Stimulated activated CD8-positive, alpha-beta memory T cell treated with anti-CD3 and anti-CD28 coated beads, Interleukin-15, amount 100 ng/mL, for 48 hours (primary cell): Measurements from ENCODE around the gene SBNO1.
"Not testable (repeated sequence)": the region's sequence is repeated elsewhere in the genome, so short reads cannot be mapped to it uniquely, and the experiment has no call there.

Experiments
- DNase-seq, 2 donors: peaks; one replicate each; pipeline ENCODE4 v3.0.0-alpha.2; 2020; ENCODE audit warnings: low read depth in 2 of 2

The SBNO1 gene

DNA sequence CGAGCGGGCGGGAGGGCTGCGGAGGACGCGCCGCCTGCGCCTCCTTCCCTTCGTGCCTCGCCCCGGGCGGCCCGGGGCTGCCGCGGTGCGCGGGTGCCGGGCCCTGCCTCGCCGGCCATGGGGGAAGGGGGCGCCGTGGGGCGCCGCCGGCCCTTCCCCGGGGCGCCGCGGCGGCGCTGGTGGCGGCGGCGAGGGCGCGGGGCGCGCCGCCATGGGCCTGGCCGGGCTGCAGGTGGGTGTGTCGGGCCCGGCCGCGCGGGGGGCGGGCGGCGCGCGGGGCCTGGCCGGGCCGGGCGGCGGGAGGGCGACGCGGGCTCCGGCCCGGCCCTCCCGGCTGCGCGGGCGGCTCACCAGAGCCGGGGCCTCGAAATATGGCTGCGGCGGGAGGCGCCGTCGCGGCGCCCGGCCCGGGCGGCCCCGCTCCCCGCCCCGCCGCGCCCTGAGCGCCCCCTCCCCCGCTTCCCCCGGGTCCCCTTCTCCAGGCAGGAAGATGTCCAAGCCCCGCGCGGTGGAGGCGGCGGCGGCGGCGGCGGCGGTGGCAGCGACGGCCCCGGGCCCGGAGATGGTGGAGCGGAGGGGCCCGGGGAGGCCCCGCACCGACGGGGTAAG, 24.4 kb upstream of the SBNO1 start:
- no peak for DNase-seq

DNA sequence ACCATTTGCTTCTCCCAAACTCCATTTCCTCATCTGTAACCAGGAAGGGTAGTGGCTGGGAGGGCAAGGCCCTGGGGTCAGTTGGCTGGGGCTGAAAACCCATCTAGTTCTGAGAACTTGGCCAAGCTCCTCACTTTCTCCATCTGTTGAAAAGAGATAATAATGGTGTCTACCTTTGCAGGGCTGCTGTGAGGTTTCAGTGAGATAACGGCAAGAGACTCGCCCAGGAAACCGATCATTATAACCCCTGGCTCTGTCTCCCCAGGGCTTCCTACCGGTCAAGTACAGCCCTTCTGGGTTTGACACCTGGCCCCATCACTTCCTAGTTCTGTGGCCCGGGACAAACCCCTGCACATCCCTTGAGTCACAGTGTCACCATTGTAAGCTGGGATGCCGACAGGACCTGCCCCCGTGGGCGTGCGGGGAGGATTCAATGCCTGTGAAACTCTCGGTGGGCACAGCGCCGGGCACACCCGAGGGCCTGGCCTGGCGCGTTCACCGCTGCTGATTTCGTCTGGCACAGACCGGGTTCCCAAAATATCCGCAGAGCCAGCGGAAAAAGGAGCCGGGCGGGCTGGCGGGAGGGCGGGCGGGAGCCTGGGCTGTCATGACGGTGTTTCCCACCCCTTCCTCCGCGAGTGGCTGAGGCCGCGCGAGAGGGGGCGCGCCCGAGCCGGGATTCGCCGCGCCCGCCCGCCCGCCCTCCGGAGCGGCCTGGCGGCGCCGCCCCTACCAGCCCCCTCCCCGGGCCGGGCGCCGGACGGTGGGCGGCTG, 23.7 kb upstream of the SBNO1 start:
- peak; percentile 60 to 69 for DNase-seq

DNA sequence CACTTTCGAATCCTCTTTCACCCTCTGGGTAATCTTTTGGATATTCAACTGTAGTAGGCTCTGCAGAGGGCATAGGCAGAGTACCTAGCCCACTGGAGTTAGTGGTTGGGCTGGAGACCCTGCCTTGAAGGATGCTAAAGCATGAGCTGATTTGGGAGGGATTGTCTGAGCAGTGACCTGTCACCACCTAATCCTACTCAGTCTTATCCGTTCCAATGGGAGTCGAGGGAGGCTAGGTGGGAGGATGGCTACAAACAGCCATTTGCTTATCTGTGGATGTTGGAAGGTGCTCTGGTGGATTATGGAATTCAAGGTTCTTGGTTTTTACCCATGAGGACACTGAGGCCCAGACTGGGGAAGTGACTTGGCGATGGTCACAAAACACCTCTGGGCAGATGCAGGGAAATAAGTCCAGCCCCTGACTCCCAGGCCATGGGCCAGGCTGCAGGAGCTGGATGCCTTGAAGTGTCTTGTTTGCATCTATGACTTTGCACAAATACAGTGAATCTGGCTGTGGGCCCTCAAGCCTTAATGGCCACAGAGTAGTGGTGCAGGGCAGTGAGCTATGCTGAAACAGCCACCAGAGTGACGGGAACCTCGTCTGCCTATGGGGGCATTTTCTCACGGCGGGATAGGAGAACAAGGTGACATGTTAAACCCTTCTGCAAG, 23.0 kb upstream of the SBNO1 start:
- DNase-seq: no peak

DNA sequence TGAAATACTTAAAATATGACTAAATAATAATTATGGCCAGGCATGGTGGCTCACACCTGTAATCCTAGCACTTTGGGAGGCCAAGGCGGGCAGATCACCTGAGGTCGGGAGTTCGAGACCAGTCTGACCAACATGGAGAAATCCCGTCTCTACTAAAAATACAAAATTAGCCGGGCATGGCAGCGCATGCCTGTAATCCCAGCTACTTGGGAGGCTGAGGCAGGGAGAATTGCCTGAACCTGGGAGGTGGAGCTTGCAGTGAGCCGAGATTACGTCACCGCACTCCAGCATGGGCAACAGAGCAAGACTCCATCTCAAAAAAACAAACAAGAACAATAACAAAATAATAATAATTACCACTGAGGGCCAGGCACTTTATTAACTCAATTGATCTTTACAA, 20.9 kb upstream of the SBNO1 start:
- DNase-seq: not testable (repeated sequence)

DNA sequence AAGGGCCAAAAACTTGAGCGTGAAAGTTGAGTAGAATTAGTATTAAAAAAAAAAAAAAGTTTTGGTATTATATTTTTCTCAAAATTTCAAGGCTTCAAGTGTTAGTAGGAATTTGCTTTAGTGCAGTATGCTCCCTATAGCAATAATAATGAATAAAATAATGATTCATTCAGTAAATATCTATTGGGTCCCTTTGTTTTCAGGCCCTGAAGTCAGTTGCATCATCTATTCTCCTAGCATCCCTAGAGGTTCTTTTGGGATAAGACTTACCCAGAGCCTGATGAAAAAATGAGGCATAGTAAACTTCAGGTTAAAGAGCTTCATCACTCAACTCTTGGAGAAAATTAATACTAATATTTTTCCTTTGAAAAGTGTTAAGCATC, 20.3 kb upstream of the SBNO1 start:
- DNase-seq: no peak

DNA sequence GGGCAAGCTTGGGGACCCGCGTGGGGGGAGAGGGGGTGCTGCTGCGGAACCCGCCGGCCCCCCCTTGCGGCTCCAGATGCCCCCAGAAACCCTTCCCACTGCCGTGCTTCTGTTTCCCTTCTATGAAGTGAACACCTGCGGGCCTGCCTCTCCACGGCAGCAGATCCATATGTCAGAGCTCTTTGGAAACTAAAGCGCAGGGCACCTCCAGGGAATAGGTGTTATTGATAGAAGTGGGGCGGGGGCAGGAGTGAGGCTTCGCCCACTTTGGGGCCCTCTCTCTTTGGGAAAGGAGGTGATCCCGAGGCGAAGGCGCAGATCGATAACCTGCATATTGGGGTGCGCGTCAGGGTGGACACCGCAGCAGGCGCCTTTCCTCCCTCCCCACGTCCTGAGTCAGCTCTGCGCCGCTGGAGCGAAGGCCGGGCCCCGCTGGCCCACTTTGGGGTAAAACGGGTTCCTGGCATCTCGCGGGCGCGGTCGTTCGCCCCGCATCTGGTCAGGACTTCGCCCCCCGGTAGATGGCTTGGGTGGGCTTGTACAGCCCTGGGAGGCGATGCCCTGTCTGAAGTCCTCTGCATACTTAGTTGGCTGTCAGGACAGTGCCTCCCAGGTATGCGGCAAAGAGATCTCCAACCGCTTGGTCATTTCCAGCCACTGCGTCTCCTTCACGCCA, 19.8 kb upstream of the SBNO1 start:
- no peak for DNase-seq

DNA sequence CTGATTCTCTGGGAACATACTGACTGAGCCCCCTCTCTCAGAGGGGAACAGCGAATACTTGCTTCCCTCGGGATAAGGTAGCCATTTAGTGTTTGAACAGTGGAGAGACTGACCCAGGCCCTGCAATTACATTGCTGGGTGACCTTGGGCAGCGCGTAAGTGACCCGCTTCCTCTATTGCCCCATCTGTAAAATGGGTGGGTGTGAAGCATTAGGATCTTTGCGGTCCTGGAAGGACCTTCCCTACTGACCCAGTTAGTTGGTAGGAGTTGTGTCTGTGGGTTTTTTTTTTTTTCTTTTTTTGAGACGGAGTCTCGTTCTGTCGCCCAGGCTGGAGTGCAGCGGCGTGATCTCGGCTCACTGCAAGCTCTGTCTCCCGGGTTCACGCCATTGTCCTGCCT, 18.0 kb upstream of the SBNO1 start:
- DNase-seq: no peak

DNA sequence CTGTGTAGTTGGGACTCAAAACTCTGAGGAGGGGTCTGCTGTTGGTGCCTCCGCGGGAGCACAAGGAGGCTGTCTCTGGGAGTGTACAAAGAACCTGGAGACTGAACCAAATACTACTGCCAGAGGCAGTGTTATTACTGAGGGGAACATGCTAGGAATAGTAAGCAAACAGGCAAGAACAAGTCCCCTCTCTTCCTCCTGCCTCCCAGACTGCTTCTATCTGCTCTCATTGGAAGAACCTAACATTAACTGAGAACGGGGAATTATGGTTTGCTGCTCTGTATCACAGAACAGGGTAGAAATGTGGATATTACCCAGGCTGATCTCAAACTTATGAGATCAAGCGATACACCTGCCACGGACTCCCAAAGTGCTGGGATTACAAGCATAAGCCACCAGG, 14.7 kb upstream of the SBNO1 start:
- DNase-seq: no peak

DNA sequence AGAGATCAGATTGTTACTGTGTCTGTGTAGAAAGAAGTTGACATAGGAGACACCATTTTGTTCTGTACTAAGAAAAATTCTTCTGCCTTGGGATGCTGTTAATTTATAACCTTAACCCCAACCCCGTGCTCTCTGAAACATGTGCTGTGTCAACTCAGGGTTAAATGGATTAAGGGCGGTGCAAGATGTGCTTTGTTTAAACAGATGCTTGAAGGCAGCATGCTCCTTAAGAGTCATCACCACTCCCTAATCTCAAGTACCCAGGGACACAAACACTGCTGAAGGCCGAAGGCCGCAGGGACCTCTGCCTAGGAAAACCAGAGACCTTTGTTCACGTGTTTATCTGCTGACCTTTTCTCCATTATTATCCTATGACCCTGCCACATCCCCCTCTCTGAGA, 7.8 kb upstream of the SBNO1 start:
- DNase-seq: not testable (repeated sequence)

DNA sequence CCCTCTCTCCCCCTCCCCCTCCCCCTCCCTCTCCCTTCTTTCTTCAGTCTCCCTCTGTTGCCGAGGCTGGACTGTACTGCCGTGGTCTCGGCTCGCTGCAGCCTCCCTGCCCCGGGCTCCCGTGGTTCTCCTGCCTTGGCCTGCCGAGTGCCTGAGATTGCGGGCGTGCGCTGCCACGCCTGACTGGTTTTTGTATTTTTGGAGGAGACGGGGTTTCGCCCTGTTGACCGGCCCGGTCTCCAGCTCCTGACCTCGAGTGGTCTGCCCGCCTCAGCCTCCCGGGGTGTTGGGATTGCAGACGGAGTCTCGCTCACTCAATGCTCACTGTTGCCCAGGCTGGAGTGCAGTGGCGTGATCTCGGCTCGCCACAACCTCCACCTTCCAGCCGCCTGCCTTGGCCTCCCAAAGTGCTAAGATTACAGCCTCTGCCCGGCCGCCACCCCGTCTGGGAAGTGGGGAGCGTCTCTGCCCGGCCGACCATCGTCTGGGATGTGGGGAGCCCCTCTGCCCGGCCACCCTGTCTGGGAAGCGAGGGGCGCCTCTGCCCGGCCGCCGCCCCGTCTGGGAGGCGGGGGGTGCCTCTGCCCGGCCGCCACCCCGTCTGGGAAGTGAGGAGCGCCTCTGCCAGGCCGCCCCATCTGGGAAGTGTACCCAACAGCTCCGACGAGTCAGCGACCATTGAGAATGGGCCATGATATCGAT, 7.2 kb upstream of the SBNO1 start:
- not testable (repeated sequence) for DNase-seq

DNA sequence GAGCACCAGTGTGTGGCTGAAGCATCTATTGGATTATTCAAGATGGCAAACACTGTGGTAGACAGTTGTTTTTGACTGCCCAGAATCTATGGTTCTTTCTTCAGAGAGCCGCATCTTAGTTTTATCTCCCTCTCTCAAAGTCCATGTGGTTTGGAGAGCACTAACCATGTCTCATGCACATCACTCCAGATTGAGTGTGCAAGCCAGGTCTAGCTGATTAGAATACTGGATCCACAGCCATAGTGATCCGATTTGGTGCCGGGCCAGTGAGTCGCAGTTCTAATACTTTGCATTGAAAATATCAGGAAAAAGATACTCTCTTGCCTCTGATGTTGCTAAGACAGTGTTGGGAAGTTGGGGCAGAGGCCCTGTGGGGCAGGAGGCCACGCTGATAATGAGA, 4.6 kb upstream of the SBNO1 start:
- DNase-seq: no peak

DNA sequence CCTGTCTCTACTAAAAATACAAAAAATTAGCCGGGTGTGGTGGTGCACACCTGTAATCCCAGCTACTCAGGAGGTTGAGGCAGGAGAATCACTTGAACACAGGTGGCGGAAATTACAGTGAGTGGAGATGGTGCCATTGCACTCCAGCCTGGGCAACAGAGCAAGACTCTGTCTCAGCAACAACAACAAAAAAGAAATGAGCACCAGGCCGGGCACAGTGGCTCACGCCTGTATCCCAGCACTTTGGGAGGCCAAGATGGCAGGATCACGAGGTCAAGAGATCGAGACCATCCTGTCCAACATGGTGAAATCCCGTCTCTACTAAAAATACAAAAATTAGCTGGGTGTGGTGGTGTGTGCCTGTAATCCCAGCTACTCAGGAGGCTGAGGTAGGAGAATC, 3.8 kb upstream of the SBNO1 start:
- DNase-seq: not testable (repeated sequence)

DNA sequence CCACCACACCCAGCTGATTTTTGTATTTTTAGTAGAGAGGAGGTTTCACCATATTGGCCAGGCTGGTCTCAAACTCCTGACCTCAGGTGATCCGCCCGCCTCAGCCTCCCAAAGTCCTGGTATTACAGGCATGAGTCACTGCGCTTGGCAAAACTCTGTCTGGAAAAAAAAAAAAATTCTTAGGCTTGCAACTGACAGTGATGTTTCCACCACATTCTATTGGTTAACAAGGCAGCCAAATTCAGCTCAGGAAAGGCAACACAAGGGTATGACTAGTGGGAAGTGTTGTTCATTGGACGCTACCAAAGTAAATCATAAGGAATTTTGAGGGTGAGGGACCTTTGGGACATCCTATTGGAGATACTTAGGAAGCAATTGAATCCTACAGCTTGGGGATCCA, 2.9 kb upstream of the SBNO1 start:
- DNase-seq: no peak

DNA sequence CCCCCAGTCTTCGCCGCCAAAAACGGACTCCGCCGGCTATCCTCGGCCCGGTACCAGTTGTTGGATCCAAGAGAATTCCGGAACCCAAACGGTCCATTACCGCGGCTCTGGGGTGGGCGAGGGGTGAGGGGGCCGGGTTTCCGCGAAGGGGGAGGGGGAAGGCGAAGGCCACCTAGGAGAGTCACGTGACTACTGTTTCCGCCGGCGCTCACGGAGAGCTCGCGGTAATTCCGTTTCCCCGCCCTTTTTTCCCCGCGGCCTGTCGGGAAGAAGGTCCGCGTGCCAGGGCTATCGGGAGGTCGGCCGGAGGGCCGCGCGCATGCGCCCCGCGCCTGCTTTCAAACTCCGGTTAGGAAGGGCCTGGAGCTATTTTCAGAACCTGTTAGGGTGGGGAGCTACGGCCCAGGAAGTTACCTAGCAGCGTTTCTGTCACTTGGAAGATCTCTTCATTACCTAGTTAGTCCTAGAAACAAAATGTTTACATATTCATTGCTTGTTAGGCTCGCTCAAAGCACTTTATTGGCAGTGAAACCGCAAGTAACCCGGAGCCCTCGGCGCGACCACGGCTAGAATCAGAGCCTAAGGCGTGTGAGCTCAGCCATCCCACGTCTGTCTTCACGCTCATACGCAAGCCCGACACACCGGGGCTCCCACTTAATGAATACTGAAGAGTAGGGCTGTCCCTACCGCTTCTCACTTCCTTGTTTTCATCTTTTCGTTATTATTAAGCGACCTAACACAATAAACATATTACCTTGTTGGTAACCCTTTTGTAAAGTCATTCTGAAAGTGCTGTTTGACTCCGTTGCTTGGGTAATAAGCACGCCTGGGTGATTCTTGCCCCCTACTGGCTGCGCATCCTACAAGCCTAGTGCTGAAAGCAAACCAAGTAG, 624 bp upstream of the SBNO1 start:
- peak; percentile 96 to 97 for DNase-seq

DNA sequence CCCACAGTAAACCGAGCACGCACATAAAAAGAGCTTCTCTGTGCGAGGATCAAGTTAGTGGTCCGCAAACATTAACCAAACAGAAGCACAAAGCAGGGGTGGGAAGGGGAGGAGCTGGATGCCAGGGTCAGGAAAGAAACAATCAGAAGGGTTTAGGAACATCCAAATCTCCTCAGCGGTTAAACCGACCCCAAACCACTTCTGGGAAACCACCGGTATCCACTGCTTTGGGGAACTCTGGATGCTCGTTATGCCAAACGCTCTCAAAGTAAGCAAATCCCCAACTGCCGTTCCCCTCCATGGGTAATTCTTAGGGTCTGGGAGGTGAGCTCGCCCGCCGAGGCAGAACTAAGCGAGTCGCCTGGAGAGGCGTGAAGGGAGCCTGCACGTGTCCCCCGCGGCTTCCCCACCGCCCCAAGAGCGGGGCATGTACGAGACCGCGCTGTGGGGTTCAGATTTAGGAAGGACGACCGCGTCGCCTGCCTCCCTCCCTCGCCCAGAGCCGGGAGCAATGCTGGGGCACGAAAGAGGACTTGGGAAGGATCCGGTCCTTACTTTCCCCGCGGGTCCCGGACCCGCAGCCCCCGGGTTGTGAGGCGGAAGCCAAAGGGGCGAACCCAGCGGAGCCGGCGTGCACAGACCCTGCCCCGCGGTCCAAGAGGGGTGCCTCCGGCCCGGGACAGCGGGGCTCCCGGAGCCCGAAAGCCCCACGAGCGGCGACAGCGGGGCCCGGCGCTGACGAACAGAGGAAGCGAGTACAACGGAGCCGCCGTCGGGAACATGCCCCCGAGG, 711 bp downstream of the SBNO1 start:
- DNase-seq: peak in 1 of 2 donors; percentile 15

DNA sequence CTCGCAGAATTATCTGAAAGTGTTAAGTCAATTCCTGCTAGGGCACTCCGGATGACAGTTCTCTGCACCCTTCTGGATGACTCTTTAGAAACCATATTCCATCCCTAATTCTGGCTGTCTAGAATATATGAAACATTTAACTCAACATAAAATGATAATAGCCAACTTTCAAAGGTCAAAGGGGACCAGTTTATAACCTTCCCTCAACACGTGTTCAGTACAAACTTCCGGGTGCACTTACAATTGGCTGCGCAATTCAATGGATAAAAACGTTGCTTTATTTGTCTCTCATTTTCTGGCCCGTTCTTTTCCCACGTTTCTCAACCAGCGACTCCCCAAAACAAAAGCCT, 1.3 kb downstream of the SBNO1 start:
- DNase-seq: no peak

DNA sequence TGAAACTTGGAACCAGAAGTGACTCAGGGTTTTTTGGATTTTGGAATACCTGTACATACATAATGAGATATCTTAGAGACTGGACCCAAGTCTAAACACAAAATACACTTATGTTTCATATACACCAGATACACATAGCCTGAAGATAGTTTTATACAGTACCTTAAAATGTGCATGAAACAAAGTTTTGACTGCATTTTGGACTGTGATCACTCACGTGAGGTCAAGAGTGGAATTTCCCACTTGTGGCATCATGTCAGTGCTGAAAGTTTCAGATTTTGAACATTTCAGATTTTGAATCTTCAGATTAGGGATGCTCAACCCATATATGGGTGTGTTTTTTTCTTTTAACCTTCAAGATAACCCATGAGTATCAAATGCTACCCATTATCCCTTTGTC, 6.6 kb downstream of the SBNO1 start:
- DNase-seq: no peak

DNA sequence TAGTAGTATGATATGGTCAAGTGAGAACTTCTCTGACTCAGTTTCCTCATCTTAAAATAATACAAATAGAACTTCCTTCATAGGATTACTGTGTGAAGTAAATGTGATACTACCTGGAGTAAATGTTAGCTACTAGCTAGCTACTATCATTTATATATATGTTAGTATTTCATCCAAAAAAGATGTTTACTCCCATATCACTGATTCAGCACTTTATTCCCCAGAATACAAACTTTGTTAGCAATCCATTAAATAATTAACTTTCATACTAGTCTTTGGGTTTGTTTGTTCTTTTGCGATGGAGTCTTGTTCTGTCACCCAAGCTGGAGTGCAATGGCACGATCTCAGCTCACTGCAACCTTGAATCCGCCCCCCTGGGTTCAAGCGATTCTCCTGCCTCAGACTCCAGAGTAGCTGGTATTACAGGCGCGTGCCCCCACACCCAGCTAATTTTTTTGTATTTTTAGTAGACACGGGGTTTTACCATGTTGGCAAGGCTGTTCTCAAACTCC, 8.4 kb downstream of the SBNO1 start:
- no peak for DNase-seq

DNA sequence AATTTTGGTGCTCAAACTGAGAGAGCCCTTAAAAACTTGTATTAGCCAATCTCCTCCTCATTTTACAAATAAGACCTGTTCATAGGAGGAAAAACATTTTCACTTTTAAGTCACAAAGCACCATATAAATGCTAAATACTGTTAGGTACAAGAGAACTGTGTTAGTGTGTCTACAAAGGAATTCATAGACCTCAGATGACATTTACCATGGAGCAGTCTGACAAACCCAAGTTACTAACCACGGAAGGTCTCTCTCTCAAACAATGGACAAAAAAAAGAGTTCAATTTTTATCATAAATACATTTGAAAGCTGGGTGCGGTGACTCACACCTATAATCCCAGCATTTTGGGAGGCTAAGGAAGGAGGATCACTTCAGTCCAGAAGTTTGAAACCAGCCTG, 10.0 kb downstream of the SBNO1 start:
- DNase-seq: no peak

DNA sequence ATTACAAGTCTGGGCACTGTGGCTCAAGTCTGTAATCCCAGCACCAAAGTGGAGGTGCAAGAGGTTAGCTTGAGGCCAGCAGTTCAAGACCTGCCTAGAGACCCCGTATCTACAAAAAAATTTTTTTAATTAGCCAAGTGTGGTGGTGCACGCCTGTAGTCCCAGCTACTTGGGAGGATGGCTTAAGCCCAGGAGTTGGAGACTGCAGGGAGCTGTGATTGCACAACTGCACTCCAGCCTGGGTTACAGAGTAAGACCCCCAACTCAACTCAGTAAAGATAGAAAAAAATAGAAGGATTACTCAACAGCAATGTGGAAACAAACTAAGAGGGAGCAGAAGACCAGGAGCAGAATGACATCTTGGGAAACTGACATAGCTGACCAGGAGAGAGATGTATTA, 13.3 kb downstream of the SBNO1 start:
- no peak for DNase-seq
